ENCODE data around the gene PWP2. TPM values are rescaled to one million over a fixed set of nuclear protein-coding genes. Genes with fewer than 3 reads are reported as not detected.

The PWP2 gene
- total RNA-seq, 1 experiment from 2014 or later: 6.0 TPM

GRCh38 chr21:44059710-44060109, 47.5 kb upstream of the PWP2 start:
- peaks cover 12 to 59% (median 42%) of the 10 kb centered on the region in 3 experiments; a peak in 6 of 7 replicates for H3K36me3 Mint-ChIP-seq (ENCODE audit: insufficient read depth in 1 of 3, low read depth in 3 of 3)
- H3K9ac ChIP-seq (ENCODE audit: extremely low read depth, insufficient read length, low read length): no peak overlapping the region
- H2BK15ac ChIP-seq (ENCODE audit: low read depth, low read length): no peak overlapping the region
- no peaks in the 10 kb centered on the region for H4K20me1 ChIP-seq (ENCODE audit: control insufficient read depth, insufficient read depth, insufficient read length)
- H3K4ac ChIP-seq (ENCODE audit: low read depth, low read length): no peak overlapping the region
- H4K5ac ChIP-seq (ENCODE audit: insufficient read length, low read depth, low read length): no peak overlapping the region
- H2BK5ac ChIP-seq (ENCODE audit: insufficient read length, low read length): no peak overlapping the region
- no peaks in the 10 kb centered on the region for H3K9me3 Mint-ChIP-seq
- H3K23ac ChIP-seq (ENCODE audit: insufficient read length, low read depth, low read length): no peak overlapping the region
- no peak for DNase-seq
- H3K4me3 Mint-ChIP-seq: no peak overlapping the region
- H3K79me2 ChIP-seq (ENCODE audit: insufficient read depth, low read length): no peaks in the 10 kb centered on the region
- no peak overlapping the region for H3T11ph ChIP-seq (ENCODE audit: low read length)
- no peak overlapping the region for H4K91ac ChIP-seq (ENCODE audit: insufficient read length, low read depth, low read length)
- no peaks in the 10 kb centered on the region for H3K9me3 ChIP-seq (ENCODE audit: control insufficient read depth, low read depth, low read length)
- no peaks in the 10 kb centered on the region for H3K23me2 ChIP-seq (ENCODE audit: insufficient read length, low read depth, low read length, poor library complexity, severe bottlenecking)
- no peak for TF ChIP-seq CTCF (conservative IDR thresholded peaks at IDR 0.05)
- no peak overlapping the region for H3K27ac ChIP-seq (ENCODE audit: insufficient read length, low read depth, low read length)
- H2AK5ac ChIP-seq (ENCODE audit: insufficient read length, low read length): no peak overlapping the region
- H4K8ac ChIP-seq (replicated peaks; ENCODE audit: insufficient read length, low read depth, low read length): no peak overlapping the region
- H3K27me3 Mint-ChIP-seq (ENCODE audit: low read depth): no peaks in the 10 kb centered on the region
- H3K79me1 ChIP-seq (ENCODE audit: insufficient read depth, low read depth, low read length, poor library complexity, severe bottlenecking): no peaks in the 10 kb centered on the region
- no peak overlapping the region for H3K4me2 ChIP-seq (ENCODE audit: insufficient read depth, insufficient read length, low read length)
- no peaks in the 10 kb centered on the region for H3K27me3 ChIP-seq (ENCODE audit: insufficient read depth, low read length)
- no peaks in the 10 kb centered on the region for H3K4me1 ChIP-seq (ENCODE audit: insufficient read depth, low read length)
- no CpG with 5 or more reads among the region's 4 CpGs for WGBS (ENCODE audit: extremely low coverage, insufficient read length, low lambda C conversion rate)
- no peak overlapping the region for H3K14ac ChIP-seq (ENCODE audit: insufficient read depth, low read length)
- H3K4me1 Mint-ChIP-seq: no peaks in the 10 kb centered on the region
- H3K18ac ChIP-seq (ENCODE audit: insufficient read length, low read depth, low read length): no peak overlapping the region
- no peak overlapping the region for H2BK12ac ChIP-seq (ENCODE audit: insufficient read length, low read depth, low read length)
- H3K27ac Mint-ChIP-seq: no peak overlapping the region
- no peak overlapping the region for H2AFZ ChIP-seq (ENCODE audit: low read length)
- no peak overlapping the region for H2BK20ac ChIP-seq (ENCODE audit: low read depth, low read length, poor library complexity, severe bottlenecking)
- H3K56ac ChIP-seq (ENCODE audit: insufficient read length, low read depth, low read length): no peak overlapping the region
- H2BK120ac ChIP-seq (ENCODE audit: low read depth, low read length, poor library complexity, severe bottlenecking): no peak overlapping the region

All from H9 (cell line).